NCI-H1048 (cell line): Measurements from ENCODE around the gene AGBL3.
A peak's percentile ranks its signal among the peaks of the same experiment; 100 is the strongest.
"Not testable (repeated sequence)": the region's sequence is repeated elsewhere in the genome, so short reads cannot be mapped to it uniquely, and the experiment has no call there.

Experiments
- DNase-seq: peaks from one replicate; lab custom pipeline; 2025; lab: John Stamatoyannopoulos, UW

The AGBL3 gene

DNA sequence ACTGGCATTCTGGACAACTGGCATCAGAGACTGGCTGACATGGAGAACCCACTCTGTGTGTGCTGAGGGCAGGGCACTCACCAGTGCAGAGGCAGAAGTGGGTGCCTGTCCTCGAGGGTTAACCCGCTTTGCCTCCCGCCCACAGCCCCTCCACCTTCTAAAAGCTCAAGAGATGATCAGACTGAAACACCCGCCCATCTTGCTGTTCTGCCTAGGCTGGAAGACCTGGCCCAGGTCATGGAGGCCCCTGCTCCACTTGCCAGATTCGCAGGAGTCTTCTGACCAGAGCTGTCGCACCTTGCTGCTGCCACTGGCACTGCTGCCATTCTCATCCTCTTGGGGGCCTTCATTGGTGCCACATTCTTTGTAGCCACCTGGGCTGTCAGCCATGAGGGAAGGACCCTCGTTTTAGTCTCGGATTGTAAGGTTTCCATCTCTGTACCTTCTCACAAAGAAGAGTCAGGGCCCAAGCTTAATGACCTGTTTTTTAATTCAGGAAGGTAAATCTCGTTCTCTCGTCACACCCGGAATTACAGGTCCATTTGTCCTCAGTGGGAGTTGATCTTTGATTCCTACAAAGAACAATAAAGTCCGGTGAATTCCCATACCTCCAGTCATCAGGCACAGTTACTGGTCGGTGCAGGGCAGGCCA lies 182.3 kb downstream of the AGBL3 start:
- DNase-seq, result no peak

DNA sequence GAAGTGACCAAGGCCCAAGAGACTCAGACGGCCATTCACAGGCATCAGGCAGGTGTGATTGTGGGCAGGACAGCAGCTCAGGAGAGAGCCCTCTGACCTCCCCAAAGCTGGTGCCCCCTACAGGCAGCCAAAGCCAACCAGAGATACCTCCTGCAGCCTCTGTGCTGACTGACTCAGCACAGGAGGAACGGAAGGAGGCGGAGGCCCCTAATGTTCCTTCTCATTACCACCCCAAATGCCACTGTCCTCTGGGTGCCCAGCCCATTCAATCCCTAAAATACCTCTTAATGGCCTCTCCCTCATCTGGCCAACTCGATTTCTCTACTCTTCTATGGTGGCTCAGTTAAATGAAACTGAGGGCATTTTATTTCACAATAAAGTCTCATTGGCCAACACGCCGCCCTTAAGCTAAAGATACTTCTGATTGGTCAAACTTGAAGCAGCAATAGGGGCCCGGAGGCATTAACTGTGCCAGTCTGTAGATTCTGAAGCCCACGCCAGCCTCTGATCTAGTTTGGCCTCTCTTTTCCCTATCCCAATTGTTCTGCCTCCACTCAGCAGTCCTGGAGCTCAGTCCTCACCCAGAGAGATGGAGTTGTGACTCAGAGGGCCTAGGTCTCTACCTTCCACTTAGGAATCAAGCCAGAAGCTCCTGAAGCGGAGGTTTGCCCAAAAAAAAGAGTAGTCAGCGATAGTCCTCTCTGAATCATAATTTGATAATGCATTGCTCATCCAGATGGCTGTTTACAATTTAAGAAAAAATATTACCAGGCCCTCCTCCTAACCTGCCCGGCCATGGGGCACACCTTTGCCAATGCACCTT lies 183.0 kb downstream of the AGBL3 start:
- DNase-seq, result no peak

DNA sequence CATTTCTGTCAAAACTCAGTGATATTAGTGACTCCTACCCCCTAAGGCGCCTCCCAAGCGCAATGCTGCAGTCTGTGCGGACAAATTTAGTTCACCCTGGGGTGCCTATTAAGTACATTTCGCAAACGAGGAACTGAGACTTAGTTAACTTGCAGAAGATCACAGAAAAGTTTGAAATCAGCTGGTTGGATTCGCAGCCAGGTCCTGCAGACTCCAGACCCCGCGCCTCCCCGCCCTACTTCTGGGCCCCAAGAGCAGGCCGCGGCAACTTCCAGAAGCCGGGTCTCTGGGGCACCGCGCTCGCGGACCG lies 183.6 kb downstream of the AGBL3 start:
- no peak for DNase-seq

DNA sequence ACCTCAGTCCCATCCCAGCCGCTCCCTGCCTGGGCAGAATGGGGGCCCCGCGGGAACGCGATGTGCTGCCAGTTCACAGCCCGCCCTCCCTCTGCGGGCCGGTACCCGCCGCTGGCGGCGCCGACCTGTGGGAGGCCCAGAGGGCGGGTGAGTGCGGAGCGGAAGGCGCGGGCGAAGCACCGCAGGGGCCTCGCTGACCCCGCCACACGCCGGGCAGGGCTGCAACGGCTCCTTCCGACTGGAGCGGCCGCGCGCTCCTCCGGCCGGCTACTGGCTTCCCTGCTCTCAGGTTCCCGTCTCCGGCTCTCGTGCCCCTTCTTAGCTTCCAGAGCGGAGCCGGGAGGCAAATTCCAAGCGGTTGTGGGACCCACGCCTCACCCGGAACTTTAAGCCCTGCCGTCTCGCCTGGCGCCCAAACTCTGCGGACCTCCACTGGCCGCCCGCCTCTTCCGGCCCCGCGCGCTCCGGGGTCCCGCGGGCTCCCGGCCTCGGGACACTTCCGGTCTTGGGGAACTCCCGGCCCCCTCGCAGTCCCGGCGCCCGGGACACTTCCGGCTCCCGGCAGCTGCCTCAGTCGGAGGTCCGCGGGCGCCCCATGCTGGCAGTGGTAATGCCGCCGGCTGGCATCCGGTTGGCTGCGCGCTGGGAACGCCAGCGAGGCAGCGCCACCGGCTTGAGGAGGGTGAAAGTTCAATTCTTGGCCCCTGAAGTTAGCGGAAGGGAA lies 184.1 kb downstream of the AGBL3 start, which contains the start of gene CYREN:
CYREN (minus strand) TSS at position 434 of the 724 bp plus-strand sequence. CDS start 1,785 bp downstream, outside the sequence.
- DNase-seq, result peak; percentile 88

DNA sequence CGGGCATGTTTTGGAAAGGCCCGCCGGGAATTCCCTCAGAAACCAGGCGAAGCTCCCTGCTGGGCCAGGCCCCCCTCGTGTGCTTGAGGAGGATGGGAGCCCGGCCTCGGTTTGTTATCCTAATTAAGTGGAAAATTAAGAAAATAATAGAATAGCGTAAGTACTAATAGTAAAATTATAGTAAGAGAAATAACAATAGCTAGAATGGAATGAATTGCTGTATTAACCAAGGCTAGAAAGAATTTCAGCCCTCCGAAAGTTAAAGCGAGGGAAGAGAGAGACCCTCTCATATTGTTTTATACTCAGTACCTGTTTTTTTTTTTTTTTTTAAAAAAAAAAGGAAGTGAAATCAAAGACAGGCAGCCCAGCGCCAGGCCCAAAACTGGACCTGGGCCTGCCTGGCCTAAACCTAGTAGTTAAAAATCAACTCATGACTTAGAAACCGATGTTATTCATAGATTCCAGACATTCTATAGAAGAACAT lies 184.7 kb downstream of the AGBL3 start:
- DNase-seq, result not testable (repeated sequence)

DNA sequence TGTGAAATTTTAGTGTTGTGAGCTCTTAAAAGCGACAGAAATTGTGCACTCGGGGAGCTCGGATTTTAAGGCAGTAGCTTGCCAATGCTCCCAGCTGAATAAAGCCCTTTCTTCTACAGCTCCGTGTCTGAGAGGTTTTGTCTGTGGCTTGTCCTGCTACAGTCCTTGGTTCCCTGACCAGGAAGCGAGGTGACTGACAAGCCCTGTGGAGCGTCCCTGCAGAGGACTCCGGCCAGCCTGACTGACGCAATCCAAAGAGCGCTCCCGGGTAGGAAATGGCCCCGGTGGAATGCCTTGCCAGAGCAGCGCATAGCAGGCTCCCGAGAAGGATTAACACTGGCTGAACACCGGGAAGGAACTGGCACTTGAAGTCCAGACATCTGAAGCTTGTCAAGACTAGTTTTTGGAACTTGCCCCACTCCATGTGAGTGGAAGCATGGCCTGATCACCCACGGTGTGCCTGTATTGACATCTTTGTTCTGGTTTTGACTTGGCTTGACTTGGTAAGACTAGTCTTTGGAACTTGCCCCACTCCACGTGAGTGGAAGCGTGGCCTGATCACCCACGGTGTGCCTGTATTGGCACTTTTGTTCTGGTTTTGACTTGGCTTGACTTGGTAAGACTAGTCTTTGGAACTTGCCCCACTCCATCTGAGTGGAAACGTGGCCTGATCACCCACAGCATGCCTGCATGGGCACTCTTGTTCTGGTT lies 185.4 kb downstream of the AGBL3 start:
- not testable (repeated sequence) for DNase-seq

DNA sequence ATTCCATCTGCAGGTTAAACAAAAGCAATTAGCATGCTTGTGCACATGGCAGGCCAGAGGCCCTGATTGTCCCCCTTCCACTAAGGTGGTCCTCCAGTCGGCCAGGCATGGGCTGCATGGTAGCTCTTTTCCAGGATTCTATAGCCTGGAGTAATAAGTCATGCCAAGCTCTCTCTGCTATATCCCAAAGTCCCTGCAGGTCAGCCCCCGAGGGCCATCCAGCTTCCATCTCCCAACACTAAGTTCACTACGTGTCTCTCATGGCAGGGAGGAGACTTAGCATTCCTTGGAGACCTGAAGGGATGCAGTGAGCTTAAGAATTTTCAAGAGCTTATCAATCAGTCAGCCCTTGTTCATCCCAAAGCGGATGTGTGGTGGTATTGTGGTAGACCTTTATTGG lies 187.6 kb downstream of the AGBL3 start:
- not testable (repeated sequence) for DNase-seq

DNA sequence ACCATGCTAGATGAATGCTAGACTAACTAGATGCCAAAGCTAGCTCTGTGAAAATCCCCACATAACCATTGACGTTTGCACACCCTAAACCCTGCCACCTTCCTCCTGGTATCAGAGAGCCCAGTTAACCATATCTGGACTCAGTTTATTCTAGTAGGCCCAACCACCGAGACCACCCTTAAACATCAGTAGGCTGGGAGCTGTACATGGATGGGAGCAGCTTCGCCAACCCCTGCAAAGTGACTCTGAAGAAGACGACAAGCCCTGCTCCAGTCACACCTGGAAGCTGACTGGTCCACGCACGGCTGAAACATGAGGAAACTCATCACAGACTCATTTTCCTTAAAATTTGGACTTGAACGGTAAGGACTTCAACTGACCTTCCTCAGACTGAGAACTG lies 188.6 kb downstream of the AGBL3 start:
- no peak for DNase-seq

DNA sequence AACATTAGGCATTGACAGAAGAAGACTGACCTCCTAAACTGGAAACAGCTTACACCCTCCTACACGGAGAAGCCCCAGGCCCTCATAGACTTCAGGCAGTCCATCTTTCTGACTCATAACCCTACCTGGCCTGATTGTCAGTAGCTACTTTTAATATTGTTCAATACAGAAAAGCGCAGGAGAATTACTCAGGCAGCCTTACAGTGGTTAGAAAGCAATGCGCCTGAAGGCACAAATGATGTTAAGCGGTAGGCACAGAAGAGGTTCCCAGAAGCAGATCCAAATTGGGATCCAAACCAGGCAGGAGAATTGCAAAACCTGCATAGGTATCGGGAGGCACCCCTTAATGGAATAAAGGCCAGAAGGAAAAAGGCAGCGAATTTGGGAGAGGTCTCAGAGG lies 189.6 kb downstream of the AGBL3 start:
- DNase-seq, result no peak

DNA sequence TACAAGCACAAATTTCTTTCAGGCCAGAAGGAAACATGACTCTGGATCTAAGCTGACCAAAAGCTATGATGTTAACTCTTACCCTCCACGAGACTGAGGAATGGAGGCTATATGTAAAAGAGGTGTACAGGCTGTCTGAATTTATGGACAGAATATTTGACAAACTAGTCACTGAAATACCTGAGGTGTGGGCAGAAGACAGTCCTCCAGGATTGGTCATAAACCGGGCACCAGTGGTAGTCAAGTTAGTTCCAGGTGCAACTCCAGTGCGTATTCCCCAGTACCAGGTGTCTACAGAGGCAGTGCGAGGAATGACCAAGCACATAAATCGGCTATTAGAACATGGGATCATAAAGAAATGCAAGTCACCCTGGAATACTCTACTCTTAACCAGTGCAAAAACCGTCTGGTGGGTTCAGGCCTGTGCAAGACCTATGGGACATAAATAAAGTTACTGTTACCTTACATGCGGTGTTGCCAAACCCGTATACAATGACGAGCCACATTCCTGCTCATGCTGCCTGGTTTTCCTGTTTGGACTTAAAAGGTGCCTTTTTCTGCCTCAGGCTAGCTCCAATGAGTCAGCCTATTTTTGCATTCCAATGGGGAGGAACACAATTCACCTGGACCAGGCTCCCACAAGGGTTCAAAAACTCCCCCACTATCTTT lies 190.9 kb downstream of the AGBL3 start:
- no peak for DNase-seq

DNA sequence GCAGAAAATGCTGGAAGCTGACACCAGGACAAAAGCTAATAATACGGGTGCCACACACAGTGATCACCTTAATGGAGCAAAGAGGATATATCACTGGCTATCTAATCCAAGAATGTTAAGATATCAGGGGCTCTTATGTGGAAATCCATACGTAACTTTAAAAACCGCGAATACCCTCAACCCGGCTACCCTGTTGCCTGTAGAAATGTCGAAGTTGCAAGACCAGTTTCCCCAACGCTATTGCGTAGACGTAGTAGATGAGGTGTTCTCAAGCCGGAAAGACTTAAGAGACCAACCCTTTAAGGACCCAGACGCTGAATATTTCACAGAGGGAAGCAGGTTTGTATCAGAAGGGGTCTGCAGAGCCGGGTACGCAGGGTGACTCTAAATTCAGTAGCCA lies 192.1 kb downstream of the AGBL3 start:
- DNase-seq, result no peak

DNA sequence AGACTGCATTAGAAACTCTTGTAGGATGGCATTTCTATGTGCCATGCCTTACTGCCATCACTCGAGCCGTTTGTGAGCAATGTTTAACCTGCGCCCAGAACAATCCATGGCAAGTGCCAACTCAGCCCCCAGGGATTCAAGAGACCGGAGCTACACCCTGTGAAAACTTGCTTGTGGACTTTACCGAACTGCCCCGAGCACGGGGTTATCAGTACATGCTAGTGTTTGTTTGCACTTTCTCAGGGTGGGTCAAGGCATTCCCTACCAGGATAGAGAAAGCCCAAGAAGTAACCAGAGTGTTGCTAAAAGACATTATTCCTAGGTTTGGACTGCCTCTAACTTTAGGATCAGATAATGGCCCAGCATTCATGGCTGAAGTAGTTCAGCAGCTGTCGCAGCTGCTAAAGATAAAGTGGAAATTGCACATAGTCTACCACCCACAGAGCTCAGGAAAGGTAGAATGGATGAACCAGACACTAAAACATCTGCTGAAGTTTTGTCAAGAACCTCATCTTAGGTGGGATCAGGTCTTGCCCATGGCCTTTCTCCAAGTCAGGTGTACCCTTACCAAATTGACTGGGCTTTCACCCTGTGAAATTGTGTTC lies 193.1 kb downstream of the AGBL3 start:
- no peak for DNase-seq

DNA sequence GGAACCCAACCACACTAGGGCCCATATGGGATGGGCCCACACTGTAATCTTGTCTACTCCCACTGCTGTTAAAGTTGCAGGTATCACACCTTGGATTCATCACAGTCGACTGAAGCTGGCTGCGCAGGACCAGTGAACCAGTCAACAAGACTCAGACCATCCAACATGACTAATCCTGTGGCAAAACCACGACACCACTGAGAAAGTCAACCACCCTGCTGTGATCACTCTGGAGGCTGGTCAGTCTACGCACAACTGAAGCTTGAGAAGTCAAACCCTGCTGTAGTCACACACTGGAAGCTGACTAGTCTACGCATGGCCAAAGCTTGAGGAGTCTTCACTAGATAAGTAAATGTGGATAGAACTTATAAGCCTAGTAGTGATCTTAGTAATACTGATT lies 193.8 kb downstream of the AGBL3 start:
- no peak for DNase-seq

DNA sequence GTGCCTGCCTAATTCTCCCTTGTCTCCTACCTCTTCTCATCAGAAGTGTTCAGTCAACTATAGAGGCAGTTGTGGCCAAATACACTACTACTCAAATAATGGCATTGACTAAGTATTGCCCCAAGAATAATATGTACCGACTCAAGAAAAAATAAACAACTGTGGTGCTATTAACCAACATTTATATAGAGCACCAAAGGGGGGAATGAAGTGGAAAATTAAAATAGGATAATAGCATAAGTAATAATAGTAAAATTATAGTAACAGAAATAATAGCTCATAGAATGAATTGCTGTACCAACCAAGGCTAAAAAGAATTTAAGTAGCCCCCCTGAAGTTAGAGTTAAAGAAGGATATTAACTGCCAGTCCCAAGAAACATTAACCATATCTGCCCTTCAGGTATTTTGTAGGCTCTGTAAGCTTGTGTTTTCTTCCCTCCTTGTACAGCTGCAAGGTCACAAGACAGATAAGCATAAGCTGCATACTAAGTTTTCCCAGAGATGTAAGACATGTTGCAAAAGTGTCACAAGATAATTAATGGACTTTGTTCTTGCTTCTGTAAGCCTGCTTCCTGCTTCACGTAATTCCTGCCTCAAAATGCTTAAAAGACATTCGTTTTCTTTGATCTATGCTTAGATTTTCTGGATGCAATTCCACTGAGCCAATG lies 195.1 kb downstream of the AGBL3 start:
- DNase-seq, result no peak

DNA sequence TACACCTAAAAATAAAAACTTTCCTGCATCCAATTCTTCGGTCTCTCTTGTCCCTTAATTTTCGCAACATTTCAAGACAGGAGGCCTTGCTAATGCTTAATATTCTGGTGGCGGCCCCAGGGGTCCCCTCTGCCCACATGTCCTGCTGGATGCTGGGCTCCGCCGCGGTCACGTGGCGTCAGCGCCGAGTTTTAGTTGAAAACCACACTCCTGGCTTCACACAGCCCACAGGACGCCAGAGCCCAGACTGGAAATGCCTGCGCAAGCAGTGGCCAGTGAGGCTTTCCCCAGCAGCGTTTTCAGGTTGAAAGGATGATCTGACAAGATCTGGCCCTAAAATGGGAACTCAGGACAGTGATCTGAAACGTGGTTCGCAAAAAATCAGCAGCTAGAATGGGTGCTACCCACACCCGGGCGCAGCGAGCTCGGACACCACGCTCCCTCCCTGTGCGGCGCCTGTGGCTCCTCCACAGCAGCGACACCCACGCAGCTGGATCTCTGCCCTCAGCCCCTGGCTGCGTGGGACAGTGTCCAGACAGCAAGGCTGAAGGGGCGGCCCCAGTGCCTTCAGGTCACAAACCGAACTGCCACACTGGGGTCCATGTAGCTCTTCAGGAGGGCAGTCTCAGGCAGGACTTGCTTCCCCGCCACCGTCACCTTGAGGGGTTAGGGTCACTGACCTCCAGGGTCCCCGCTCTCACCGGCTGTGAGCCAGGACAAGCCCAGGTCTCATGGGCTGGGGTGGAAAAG lies 195.8 kb downstream of the AGBL3 start:
- DNase-seq, result no peak

DNA sequence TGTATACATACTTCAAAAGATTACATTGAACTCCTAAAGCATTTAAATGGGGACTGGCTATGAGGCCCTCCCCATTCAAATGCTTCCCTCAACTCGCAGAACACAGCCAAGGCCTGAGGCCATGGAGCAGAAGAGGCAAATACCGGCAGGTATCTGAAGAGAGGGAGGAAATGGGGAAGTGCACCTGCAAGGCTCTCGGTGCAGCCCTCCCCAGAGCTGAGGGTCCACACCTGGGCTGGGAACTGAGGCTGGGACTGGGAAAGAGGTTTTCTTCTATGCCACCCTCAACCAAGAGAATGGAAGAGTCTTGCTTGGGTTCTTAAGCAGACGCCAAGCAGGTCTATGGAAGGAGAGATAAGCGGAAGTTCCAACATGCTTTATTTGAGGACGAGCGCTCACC lies 197.2 kb downstream of the AGBL3 start:
- DNase-seq, result no peak

DNA sequence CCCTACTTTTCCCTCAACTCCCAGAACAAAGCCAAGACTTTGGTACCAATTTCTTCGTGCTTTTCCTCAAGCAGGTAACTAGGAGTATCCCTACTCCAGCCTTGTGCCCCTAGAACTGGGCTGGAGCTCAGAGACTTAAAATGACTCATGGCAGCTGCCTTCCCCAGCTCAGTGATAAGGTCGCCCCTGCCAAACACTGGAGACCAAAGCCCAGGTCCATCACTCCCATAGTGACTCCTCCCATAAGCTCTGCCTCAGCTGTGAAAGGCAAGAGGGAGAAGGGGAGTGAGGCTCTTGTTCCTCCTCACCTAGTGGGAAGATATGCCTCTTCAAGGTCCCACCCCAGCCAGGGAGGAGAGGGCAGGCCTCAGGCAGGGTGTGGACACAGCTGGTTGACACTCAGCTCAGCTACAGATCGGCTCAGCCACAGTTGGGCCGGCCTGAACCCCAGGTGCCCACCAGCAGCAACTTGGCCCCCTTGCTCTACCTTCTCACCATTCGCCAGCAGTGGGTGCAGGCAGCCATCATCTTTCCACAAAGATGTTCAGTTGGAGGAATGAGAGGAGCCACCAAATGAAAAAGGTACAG lies 198.0 kb downstream of the AGBL3 start:
- DNase-seq, result no peak
